Coronary artery (tissue), 2 donors: Measurements from ENCODE around the gene C1orf52.

Experiments
- DNase-seq: peaks from one replicate; pipeline ENCODE4 v3.0.0-alpha.2; 2017; ENCODE audit warnings: low spot score
- H3K27ac ChIP-seq, 2 donors: fragments of 200-600 bp; sonication (generic); one replicate each; pipeline ENCODE4 v1.5.1; 2016 to 2019
- H3K4me3 ChIP-seq: fragments of 200-600 bp; sonication (generic); 2 replicates; pipeline ENCODE4 v1.5.1; 2016; ENCODE audit warnings: mild to moderate bottlenecking, moderate library complexity
- TF ChIP-seq, protein P1 (sequence below): fragments of 200-600 bp; sonication (generic); IDR thresholded peaks from one replicate; pipeline ENCODE4 v1.5.1; 2019; ENCODE audit warnings: antibody characterized with exemption

Gene C1orf52

DNA sequence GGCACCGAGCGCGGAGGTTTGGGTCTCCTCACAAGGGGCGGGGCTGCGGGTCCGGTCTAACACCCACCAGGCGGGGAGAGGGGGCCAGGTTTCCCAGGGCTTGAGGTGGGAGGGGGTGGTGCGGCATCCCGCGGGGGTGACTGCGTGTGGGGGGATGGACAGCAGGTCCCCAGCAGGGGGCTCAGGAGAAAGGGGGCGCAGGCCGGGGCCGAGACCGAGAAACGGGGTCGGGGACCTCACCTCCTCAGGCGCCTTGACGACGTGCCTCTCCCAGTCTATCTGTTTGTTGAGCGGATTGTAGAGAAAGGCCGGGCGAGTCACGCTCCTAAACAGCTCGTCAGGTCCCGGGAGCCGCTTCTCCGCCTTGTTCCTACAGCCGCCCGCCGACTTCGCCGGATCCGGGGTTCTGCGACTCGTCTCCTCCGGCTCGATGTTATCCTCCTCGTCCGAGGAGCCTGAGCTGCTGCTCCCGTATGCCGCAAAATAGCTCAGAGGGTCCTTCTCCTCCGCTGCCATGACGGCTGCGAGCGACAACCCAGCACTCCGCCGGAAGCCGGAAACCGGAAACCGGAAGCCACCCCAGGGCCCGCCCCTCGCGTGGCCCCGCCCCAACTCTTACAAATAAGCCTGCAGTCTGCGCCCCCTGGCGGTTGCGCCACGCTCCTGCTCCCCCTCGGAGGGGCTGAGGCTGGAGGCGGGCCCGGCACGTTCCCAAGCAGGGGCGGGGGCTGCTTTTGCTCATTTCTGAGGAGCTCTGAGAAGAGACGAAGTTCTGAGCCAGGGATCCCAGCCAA, at the start of gene C1orf52:
Gene C1orf52 (minus strand): TSS at position 545 of the 794 bp plus-strand sequence. CDS start 29 bp downstream, at position 516.
- peak; percentile 95 for DNase-seq
- Histone ChIP-seq H3K27ac (peak within 1 kb of the TSS; percentile 42 to 91), H3K4me3 (peak within 1 kb of the TSS; percentile 92)
- TF ChIP-seq, protein P1, sequence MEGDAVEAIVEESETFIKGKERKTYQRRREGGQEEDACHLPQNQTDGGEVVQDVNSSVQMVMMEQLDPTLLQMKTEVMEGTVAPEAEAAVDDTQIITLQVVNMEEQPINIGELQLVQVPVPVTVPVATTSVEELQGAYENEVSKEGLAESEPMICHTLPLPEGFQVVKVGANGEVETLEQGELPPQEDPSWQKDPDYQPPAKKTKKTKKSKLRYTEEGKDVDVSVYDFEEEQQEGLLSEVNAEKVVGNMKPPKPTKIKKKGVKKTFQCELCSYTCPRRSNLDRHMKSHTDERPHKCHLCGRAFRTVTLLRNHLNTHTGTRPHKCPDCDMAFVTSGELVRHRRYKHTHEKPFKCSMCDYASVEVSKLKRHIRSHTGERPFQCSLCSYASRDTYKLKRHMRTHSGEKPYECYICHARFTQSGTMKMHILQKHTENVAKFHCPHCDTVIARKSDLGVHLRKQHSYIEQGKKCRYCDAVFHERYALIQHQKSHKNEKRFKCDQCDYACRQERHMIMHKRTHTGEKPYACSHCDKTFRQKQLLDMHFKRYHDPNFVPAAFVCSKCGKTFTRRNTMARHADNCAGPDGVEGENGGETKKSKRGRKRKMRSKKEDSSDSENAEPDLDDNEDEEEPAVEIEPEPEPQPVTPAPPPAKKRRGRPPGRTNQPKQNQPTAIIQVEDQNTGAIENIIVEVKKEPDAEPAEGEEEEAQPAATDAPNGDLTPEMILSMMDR: peak; percentile 99

- Histone ChIP-seq H3K4me3 (no peak overlapping the region), H3K27ac (no peak overlapping the region)
- TF ChIP-seq, protein P1: no peak
- DNase-seq: no peak
These were observed 49.4 kb upstream of the C1orf52 start for GRCh38 chr1:85308833-85309350.

DNA sequence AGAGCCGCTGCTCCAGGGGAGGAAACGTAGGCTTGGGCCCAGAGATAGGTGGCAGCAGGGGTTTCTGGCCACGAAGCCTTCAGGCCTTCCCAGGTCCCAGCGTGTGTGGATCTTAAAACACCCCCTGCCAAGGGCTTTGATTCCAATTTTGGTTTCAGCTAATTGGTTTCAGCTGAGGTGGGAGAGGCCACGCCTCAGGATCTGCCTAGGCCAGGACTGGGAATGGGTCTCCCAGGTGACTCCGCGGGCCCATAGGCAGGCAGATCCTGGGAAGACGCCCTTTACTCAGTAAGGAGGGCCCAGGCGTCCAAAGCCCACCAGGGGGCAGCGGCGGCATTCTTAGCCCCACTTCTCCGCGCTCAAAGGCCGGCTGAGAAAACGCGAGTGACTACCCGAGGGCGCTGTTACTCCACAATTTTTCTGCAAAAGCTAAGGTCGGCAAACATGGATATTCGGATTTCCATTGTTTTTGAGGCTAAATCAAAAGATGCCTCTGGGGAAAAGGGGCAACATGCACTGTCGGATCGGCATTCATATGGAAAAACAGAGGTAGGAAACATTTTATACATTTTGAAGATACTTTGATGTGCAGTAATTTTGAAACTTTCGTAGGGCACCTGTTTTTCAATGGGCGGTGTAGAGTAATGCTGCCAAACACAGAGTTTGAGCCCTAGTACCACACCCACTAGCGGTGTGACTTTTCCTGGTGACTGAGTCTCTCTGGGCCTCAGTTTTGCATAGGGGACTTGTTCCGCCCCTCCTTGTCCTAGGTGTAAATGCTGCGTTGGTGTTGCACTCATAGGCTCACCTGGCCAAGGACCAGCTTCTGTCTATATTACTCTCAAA, 48.7 kb upstream of the C1orf52 start:
- TF ChIP-seq, protein P1: peak; percentile 94
- peak; percentile 90 for DNase-seq
- H3K4me3 ChIP-seq: no peak overlapping the region
- H3K27ac ChIP-seq: no peak overlapping the region

GRCh38 chr1:85306236-85306635, 46.8 kb upstream of the C1orf52 start:
- no peak for DNase-seq

GRCh38 chr1:85303440-85304162, 44.1 kb upstream of the C1orf52 start:
- no peak overlapping the region for H3K27ac ChIP-seq
- TF ChIP-seq, protein P1: no peak
- H3K4me3 ChIP-seq: no peak overlapping the region
- DNase-seq: no peak

More at GRCh38 chr1:85306236-85306635, 46.8 kb upstream of the C1orf52 start:
- H3K27ac ChIP-seq: no peak overlapping the region
- H3K4me3 ChIP-seq: no peak overlapping the region
- TF ChIP-seq, protein P1: no peak

GRCh38 chr1:85300140-85300539, 40.7 kb upstream of the C1orf52 start:
- TF ChIP-seq, protein P1: no peak
- Histone ChIP-seq H3K4me3 (no peak overlapping the region), H3K27ac (no peak overlapping the region)
- no peak for DNase-seq
